NCI-H2029 (cell line): ENCODE data around the gene RPS19BP1.
A peak's percentile ranks its signal among the peaks of the same experiment; 100 is the strongest.
"Not testable (repeated sequence)": the region's sequence is repeated elsewhere in the genome, so short reads cannot be mapped to it uniquely, and the experiment has no call there.

ENCODE experiments used
- DNase-seq: peaks from one replicate; lab custom pipeline; 2025; lab: John Stamatoyannopoulos, UW

RPS19BP1 gene

DNA sequence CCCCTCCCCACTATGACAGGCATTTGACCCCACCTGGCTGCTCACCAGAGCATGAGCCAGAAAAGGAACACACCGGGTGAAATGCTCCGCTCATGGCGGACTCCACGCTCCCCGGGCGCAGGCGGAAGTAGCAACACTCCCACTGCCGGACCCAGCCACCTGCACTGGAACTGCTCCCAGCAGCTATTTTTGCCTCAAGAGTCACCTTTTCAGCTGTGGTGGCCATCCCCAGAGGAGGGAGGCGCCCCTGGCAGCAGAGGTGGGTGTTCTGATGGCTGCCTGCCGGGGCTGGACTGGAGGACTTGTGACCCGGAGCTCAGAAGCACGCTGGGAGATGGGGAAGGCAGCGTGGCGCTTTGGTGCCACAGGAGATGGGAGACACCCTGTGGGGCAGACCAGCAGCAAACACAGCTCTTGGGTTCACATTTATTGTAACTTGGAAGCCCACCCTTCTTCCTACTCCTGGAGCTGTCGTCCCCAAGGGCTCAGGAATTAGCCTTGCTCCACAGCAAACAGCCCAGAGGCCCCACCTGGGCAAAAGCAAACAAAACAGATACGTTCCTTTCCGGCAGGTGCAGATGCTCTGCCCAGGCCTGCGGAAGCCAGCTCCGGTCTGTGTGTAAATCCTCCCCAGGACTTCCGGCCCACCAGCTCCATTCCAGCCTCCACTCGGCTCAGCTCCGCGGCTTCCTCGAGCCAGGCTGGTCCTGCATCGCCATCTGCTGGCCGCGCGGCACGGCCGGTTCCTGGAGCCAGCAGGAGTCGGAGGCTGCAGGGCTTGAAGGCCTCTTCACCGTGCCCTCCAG, 3.7 kb downstream of the RPS19BP1 start:
- peak; percentile 94 for DNase-seq

DNA sequence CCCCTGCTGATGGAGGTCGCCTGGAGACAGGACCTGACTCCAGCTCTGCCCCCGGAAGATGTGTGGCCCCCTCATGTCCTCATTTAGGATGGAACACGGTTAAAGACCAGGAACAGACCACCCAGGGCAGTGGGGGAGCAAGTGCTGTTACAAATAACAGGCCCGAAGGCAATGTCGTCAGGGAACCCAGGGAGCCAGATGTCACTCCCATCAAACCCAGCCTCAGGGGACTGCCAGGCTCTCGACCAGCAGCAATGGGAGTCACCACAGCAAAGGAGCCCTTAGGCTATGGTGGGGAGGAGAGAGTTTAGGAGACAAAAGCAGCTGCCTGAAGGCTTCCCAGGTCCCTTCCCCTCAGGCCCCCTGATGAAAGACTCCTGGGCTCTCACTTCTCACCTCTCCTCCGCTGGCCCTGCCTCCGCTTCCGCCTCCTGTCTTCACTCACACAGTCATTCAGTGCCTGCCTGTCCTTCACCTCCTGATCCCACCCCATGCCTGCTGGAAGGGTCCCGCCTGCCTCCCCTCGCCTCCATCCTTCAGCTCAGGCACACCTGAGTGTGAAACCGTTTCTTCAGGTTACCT, 4.4 kb downstream of the RPS19BP1 start:
- DNase-seq = no peak

DNA sequence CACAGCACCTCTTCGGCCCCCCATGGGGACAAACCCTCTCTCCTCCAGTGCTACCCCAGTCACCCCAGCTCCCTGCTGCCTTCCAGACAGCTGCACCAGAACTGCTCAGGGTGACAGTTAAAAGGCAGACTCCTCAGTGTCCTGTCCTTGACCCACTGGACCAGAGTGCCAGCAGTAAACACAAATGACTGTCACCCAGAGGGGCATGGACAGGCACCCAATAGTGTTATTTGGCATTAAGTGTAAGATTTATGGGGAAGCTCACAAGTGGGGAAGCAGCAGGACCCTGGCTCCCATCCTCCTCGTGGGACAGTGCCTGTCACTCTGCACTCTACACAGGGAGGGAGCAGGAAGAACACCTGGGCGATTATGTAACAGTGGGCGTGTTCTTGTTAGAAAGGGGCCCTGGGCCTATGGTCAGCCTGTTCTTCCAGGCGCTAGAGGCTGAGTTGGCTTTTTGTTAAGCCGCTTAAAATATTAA, 5.0 kb downstream of the RPS19BP1 start:
- DNase-seq = peak; percentile 75

DNA sequence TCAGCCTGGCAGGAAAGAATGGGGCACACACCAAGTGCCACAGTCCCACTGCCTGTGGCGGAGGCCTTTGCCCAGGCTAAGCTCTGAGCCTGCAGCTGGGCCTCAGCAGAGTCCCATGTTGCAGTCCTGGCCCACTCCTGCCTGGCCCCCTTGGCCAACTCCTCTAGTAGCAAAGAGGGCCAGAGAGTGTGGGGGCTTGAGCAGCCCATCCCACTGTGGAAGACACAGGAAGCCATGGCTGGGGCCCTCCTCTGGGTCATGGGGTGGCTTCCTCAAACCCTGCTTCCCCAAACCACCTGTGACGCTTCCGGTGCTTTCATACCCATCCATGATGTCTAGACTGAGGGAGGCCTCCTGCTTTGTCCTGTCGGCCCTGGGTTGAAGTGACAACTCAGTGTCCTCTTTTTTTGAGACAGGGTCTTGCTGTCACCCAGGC, 5.8 kb downstream of the RPS19BP1 start:
- no peak for DNase-seq

DNA sequence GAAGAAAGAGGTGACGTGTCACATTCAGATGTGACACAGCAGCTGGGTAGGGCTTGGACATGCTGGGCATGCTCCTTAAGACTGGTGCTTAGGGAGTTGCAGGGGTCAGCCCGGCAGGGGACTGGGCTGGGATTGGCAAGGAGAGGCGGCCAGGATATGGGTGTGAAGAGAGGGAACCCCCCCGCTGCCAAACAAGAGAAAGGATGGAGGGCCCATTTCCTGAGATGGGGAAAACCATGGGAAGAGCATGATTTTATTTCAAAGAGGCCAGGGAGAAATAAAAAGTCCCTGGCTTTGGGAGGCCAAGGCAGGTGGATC, 6.9 kb downstream of the RPS19BP1 start:
- no peak for DNase-seq

DNA sequence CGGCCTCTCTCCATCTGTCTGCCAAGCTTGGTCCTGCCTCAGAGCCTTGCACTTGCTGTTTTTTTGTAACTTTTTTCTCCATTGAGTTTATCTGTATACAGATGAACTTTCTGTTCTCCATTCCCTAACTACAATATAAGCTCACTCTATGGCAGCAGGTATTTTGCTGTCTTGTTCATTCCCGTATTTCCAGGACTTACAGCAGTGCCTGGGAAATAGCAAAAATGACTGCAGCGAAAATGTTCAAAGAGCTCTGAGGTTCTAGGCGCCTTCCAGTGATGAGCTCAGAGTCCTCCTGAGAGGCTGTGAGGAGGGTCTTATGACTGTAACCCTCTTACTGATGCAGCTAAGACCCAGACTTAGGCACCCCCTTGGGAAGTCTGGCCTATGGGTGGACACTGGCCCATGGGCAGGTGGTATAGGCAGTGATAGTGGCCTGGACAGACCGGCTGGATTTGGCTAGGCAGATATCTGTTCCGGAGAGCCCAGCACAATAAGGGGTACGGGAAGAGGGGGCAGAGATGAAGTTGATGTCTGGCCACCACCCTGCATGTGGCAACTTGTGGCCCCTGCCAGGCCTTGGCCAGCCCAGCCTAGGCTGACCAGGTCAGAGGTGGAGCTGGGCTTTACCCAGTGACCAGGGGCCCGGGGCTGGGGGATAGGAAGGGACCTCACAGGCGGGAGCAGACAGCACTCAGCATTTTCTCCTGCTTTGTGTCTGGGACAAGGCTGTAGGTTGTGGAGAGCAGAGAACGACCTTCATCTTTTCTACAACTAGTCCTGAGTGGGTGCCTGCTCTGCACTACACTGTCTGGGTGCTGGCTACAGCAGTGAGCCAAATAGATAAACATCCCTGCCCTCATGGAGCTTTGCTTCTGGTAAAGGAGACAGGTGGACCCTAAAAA, 7.5 kb downstream of the RPS19BP1 start:
- no peak for DNase-seq

DNA sequence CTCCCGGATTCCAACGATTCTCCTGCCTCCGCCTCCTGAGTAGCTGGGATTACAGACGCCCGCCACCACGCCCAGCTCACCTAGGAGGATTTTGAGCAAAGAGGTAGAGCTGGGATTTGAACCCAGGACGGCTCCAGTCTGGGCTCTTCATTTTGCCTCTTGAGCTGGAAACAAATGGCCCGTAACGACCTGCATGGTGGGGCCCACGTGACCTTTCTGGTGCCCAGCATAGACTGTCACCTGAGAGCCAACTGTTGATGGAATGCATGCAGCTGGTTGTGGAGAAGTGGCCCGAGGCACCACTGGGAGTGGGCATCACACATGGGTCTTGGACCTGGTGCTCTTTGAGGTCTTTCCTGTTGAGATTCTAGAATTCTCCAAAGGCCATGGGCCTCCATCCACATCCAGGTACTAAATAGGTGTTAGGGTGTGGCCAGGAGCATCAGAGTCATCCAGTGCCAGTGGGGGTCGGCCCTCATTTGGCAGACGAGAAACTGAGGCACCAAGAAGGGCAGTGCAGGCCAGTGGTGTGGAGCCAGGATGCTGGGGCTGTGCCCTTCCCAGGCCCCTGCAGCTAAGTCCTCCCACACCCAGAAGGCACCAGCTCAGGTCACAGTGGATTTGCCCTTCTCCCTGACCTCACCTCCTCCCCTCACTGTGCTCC, 8.3 kb downstream of the RPS19BP1 start:
- no peak for DNase-seq

DNA sequence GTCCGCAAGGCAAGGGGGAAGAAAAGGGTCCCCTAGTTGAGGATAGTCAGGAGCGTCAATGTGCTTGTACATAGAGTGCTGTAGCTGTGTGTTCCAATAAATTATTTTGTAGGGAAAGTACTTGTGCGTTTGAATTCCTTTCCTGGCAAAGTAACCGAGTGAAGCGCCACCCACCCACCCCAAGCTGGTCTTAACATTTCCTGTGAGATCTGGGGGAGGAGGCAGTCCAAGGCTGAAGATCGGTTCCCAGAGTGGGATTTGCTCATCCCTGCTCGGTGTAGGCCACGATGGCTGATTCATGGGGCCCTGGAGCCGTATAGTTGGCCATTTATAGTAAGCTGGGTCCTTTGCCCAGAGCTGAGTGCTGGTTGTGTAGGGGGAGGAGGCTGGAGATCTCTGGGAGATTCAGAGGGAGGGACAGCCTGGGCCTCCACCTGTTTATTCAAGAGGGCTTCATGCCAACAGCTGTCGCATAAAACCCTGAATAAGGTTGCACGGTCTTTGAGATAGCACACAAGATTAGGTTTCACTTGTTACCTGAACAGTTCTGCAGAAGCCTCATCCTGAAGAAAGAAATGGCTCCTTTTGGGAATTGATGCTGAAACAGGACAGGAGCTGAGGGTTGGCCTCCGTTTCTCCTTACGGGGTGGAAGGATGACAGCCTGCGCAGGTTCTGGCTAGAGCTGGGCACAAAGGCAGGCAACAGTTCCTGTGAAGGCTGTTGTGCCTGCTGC, 9.8 kb downstream of the RPS19BP1 start:
- DNase-seq = peak; percentile 83

DNA sequence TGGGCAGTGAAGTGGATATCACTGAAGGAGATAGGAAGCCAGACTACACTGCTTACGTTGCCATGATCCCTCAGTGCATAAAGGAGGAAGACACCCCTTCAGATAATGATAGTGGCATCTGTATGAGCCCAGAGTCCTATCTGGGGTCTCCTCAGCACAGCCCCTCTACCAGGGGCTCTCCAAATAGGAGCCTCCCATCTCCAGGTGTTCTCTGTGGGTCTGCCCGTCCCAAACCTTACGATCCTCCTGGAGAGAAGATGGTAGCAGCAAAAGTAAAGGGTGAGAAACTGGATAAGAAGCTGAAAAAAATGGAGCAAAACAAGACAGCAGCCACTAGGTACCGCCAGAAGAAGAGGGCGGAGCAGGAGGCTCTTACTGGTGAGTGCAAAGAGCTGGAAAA, 10.5 kb downstream of the RPS19BP1 start:
- not testable (repeated sequence) for DNase-seq

DNA sequence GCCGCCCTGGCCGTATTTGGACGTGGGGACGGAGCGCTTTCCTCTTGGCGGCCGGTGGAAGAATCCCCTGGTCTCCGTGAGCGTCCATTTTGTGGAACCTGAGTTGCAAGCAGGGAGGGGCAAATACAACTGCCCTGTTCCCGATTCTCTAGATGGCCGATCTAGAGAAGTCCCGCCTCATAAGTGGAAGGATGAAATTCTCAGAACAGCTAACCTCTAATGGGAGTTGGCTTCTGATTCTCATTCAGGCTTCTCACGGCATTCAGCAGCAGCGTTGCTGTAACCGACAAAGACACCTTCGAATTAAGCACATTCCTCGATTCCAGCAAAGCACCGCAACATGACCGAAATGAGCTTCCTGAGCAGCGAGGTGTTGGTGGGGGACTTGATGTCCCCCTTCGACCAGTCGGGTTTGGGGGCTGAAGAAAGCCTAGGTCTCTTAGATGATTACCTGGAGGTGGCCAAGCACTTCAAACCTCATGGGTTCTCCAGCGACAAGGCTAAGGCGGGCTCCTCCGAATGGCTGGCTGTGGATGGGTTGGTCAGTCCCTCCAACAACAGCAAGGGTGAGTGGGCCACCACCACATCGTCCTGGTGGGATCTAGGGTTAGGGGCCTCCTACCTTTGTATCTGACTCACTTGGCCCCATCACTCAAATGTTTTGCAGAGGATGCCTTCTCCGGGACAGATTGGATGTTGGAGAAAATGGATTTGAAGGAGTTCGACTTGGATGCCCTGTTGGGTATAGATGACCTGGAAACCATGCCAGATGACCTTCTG, 11.3 kb downstream of the RPS19BP1 start:
- DNase-seq = not testable (repeated sequence)

DNA sequence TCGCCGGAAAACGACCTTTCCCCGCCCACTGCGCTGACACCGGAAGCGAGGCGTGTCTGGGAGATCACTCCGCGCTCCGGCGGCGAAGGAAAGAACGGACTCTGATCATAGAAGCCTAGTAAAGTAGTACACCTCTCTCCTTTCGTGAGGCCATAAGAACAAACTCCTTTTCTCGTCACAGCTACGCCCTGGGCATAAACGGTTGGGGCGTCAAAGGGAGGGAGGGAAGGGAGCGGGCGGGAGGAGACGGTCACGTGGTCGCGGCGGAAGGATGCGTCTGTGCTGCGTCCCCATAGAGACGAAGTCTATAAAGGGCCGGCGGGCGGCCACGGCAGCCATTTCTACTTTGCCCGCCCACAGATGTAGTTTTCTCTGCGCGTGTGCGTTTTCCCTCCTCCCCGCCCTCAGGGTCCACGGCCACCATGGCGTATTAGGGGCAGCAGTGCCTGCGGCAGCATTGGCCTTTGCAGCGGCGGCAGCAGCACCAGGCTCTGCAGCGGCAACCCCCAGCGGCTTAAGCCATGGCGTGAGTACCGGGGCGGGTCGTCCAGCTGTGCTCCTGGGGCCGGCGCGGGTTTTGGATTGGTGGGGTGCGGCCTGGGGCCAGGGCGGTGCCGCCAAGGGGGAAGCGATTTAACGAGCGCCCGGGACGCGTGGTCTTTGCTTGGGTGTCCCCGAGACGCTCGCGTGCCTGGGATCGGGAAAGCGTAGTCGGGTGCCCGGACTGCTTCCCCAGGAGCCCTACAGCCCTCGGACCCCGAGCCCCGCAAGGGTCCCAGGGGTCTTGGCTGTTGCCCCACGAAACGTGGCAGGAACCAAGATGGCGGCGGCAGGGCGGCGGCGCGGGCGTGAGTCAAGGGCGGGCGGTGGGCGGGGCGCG, 12.1 kb downstream of the RPS19BP1 start, which contains the start of gene ATF4:
TSS of gene ATF4 (plus strand) at position 337 of the 880 bp plus-strand sequence. CDS start 884 bp downstream, outside the sequence.
- DNase-seq = peak; percentile 75

DNA sequence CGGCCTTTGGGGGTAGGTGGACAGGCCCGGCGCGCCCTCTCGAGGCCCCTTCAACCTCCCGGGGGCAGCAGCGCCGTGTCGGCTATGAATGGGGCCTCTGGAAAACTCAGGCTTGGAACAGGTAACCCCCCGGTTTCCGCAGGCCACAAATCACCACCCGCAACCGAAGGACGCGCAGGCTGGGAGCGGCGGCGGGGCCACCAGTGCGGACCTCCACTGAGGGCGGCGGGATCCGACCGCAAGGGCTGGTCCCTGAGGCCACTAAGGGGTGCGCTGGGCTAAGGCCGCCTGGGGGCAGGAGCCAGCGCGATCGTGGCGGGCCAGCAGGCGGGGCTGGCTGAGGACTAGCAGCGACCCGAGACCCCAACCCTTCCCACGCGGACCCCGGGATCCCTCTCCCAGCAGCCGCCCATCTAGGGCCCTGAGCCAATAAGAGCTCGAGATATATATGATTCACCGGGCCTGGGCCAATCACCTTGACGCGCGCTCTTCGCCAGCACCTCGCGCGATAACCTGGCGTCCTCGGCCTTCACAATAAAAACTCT, 12.8 kb downstream of the RPS19BP1 start:
- peak; percentile 96 for DNase-seq

DNA sequence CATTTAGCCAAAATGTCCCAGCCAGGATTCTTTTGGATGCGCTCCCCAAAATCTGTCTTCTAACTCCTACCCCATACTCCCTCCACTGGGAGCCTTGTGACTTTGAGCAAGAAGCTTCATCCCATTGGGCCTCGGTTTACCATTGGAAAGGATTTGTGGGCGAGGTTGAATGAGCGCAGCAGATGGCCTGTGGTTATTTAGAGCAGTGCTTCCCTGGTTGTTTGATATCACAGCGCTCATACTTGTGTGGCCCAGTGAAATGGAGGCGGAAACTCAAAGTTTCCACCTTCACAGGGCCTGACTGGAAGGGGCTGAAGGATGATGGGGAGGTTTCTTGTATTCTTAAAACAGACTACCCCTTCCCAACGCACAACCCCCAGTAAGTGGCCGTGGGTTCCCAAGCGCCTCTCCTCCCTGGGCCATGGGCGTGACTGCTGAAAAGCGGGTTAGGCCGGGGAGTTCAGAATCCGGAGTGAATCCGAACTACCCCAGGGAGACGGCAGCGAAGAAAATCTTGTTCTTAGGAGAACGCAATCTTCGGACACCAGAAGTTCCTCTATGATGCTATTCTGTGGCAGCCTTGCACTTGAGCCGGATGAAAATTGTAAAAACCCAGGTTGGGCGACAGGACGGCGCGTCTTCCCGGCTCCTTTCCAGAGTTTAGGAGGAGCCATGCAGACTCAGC, 13.4 kb downstream of the RPS19BP1 start:
- DNase-seq = no peak

DNA sequence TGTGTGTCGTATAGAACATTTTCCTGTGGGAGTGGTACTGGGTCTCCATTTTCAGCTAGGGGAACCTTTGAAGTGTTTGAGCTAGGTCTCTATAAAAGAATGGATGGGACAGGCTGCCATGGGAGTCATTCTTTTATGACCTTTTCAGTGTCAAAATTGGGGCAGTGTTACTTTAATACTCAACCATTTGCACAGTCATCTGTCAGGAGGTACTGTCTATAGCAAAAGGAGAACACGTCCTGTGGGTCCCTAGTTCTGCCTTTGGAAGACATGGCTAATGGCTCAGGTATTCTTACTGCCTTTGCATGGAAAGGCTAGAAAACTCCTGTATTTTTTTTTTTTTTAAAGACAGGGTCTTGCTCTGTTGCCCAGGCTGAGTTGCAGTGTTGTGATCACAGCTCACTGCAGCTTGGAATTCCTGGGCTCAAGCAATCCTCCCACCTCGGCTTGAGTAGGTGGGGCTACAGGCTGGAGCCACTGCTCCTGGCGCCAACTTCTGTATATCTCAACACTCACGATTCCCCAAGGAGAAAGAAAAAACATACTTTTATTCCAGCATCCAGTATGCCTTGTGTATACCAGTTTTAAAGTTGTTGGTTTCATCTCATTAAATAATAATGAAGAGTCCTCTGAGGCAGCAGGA, 14.3 kb downstream of the RPS19BP1 start:
- no peak for DNase-seq

DNA sequence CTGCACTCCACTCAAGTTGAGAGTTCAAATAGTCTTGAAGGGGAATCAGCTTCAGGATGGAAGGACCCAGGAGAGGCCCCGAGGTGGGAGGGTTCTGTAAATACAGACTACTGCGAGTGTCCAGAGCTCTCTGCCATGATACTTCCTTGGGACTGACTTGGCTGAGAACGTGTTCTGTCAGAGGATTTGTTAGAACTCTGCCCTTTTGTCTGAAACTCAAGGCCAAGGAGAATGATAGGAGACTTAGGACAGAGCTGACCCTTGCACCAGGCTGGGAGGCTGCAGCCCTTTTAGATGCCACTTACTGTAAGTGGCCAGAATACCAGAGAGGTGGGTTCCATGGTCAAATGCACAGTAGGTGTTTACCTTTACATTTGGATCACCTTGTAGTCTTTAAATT, 15.1 kb downstream of the RPS19BP1 start:
- no peak for DNase-seq

DNA sequence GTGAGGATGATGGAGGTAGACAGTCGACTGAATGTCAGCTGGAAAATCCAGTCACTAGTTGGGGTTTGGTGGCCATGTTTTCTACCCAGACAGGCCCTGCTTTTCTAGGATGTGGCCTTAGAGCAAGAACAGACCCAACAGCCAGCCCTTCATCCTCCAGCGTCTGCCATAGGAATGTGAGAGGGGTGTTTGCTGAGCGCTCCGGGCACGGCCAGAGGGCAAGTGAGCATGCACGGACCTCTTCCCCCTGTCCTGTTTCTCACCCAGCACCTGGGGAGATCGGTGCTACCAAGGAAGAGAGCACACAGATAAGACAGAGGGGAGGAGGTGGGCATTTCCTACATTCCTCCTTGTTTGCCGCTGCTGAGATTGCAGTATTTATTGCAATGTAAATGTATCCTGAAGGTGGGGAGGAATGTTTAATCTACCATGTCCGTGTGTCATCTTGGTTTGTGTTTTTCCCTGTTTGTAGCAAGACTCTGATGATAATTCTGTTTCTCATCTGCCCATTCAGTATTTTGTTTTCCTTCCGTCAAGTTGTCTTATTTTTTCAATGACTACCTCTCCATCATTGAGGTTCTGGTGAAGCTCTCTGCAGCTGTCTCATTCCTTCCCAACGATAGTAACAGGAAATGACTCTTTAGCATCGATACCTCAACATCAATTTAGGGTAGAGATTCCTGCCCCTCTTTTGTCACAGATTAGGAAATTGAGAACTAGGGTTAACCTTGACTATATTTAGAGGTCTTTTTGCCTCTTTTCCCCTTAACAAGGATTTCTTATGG, 17.1 kb downstream of the RPS19BP1 start:
- DNase-seq = no peak

DNA sequence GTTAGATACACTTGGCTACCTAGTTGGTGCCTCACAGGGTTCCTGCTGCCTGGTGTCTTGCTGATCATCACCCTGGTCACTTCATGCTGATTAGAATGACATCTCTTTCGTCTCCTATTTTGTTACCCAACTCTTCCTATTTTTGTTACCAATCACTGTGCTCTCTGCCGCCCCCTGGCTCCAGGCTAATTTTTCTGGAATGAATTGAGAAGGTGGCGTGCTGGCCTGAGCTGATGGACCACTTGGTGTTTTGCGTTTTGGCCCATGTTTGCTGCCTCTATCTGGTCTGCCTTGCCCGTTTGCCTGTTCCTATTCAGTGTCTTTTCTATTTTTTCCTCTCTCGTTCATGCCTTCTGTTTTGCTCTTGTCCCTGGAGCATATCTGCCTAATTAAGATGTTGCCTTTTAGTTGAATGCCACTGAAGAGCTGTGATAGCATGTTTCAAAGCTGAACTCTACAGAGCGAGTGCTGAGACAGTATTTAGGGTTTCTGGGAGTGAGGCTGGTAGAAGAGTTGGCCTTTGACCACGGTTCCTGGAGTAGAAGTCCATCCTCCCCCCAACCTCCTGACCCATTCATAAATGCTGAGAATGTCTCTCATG, 18.1 kb downstream of the RPS19BP1 start:
- no peak for DNase-seq
